ENCODE measurements around the gene CCDC88B. TPM values are rescaled to one million over a fixed set of nuclear protein-coding genes. Genes with fewer than 3 reads are reported as not detected.
"Not testable (repeated sequence)": the region's sequence is repeated elsewhere in the genome, so short reads cannot be mapped to it uniquely, and the experiment has no call there.

Gene CCDC88B
- total RNA-seq, 1 experiment from 2014 or later = 3.6 TPM

DNA sequence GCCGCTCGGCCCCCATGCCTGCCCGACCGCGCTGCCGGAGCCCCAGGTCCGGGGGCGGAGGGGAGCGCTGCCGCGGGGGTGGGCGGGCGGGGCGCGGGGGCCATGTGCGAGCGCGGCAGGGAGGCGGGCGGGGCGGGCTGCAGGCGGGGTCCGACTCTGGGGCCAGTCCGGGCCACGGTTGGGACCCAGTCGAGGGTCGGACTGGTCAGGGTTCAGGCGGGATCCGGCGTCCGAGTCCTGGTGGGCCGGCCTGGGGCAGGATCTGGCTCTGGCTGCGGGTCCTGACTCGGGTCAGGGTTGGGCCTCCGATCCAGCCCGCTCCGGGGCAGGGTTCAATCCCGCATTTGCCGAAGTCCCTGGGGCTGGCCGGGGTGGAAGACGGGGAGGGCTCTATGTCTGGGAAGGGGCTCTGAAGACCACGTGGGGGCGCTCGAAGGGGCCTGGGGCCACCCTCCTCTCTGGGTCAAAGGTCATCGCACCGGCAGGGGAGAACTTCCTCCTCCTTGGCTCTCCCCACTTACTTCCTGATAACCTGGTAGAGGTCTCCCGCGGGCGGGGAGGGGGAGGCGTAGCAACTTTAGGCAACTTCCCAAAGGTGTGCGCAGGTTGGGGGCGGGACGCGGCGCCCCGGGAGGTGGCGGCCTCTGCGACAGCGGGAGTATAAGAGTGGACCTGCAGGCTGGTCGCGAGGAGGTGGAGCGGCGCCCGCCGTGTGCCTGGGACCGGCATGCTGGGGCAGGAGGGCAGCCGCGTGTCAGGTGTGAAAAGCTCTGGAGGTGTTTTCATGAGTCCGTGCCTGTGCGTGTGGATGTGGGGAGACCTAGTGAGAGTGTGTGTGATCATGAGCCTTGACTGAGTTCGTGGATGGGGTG lies 34.1 kb upstream of the CCDC88B start:
- H3K9me3 Mint-ChIP-seq (ENCODE audit: unreplicated experiment) = no peaks in the 10 kb centered on the region
- TF ChIP-seq, protein P1, sequence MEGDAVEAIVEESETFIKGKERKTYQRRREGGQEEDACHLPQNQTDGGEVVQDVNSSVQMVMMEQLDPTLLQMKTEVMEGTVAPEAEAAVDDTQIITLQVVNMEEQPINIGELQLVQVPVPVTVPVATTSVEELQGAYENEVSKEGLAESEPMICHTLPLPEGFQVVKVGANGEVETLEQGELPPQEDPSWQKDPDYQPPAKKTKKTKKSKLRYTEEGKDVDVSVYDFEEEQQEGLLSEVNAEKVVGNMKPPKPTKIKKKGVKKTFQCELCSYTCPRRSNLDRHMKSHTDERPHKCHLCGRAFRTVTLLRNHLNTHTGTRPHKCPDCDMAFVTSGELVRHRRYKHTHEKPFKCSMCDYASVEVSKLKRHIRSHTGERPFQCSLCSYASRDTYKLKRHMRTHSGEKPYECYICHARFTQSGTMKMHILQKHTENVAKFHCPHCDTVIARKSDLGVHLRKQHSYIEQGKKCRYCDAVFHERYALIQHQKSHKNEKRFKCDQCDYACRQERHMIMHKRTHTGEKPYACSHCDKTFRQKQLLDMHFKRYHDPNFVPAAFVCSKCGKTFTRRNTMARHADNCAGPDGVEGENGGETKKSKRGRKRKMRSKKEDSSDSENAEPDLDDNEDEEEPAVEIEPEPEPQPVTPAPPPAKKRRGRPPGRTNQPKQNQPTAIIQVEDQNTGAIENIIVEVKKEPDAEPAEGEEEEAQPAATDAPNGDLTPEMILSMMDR (IDR thresholded peaks at IDR 0.05; ENCODE audit: insufficient read depth in 1 of 2, low read depth in 1 of 2, low read length in 1 of 2, severe bottlenecking in 1 of 2, unreplicated experiment in 1 of 2) = peak in 1 of 2 experiments; percentile 66
- peaks cover 3% of the 10 kb centered on the region; the same call in 1 of the 2 replicates for H3K36me3 ChIP-seq (ENCODE audit: control insufficient read depth, insufficient read depth, low read length)
- peak overlapping the region; percentile 96 for H3K27ac Mint-ChIP-seq (ENCODE audit: unreplicated experiment)
- no peaks in the 10 kb centered on the region for H3K27me3 Mint-ChIP-seq (ENCODE audit: insufficient read depth, unreplicated experiment)
- peak overlapping the region; percentile 65 for H3K4me3 ChIP-seq (ENCODE audit: low read depth, low read length)
- intact Hi-C loops (cut with micrococcal nuclease; ENCODE audit: unreplicated experiment) = loop anchor here (1.0 to 2.0 kb wide), 4 partner anchors 11 to 65 kb away; partner anchors contain the start of genes BAD, FKBP2, GPR137 and TRMT112
- DNase-seq = peak; percentile 97 to 98
- H3K4me1 Mint-ChIP-seq (ENCODE audit: low read depth, unreplicated experiment) = peaks cover 9% of the 10 kb centered on the region
- H3K4me3 Mint-ChIP-seq (ENCODE audit: unreplicated experiment) = peak overlapping the region; percentile 97
- POLR2A ChIA-PET = interaction anchor here (0.6 to 3.5 kb wide), 8 partner anchors 11 to 1714 kb away, joined by 3 to 86 read pairs (median 5); partner anchors contain the start of genes PRDX5, SAC3D1, TRMT112 and TUT1
- no peaks in the 10 kb centered on the region for H3K9me3 ChIP-seq
- peaks cover 30% of the 10 kb centered on the region for H3K4me1 ChIP-seq
- peaks cover 49% of the 10 kb centered on the region for H3K36me3 Mint-ChIP-seq (ENCODE audit: insufficient read depth, unreplicated experiment)
- no peaks in the 10 kb centered on the region for H3K27me3 ChIP-seq (replicated peaks; ENCODE audit: control insufficient read depth, insufficient read depth, low read length)
- CTCF ChIA-PET = interaction anchor here (0.6 to 5.8 kb wide), 7 partner anchors 12 to 54 kb away, joined by 3 to 61 read pairs (median 8); partner anchors contain the start of genes PLCB3, PRDX5 and TRMT112
- BruUV-seq (replicated peaks) = no TSS peak

DNA sequence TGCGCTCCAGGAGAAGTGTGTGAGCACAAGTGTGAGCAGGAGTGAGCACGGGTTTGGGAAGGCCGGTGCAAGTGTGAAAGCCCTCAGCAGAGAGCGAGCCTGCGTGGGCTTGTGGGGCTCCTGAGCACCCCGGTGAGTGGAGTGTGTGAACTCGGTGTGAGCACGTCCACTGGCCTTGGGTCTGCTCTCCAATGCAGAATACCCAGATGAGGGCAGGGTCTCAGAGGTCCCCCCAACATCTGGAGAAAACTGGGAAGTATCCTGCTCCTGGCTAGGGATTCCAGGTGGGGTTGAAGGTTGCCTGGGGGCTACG lies 33.5 kb upstream of the CCDC88B start:
- CTCF ChIA-PET = interaction anchor here (0.8 to 2.2 kb wide), 2 partner anchors 11 to 49 kb away, joined by 3 to 7 read pairs; partner anchors contain the start of genes PRDX5 and TRMT112
- Histone ChIP-seq H3K27me3 (replicated peaks; ENCODE audit: control insufficient read depth, insufficient read depth, low read length) (no peaks in the 10 kb centered on the region), H3K4me3 (ENCODE audit: low read depth, low read length) (peak overlapping the region; percentile 65), H3K9me3 (no peaks in the 10 kb centered on the region), H3K36me3 (ENCODE audit: control insufficient read depth, insufficient read depth, low read length) (peaks cover 3% of the 10 kb centered on the region; the same call in 1 of the 2 replicates), H3K4me1 (peaks cover 32% of the 10 kb centered on the region)
- H3K4me3 Mint-ChIP-seq (ENCODE audit: unreplicated experiment) = peak overlapping the region; percentile 97
- TSS peak; percentile 71 for BruUV-seq (replicated peaks)
- H3K27me3 Mint-ChIP-seq (ENCODE audit: insufficient read depth, unreplicated experiment) = no peaks in the 10 kb centered on the region
- no peak for DNase-seq
- H3K36me3 Mint-ChIP-seq (ENCODE audit: insufficient read depth, unreplicated experiment) = peaks cover 55% of the 10 kb centered on the region
- POLR2A ChIA-PET = interaction anchor here (3.5 kb wide), 1 partner anchor 11 kb away, joined by 86 read pairs; the partner anchor contains the start of genes PRDX5 and TRMT112
- H3K27ac Mint-ChIP-seq (ENCODE audit: unreplicated experiment) = peak overlapping the region; percentile 96
- intact Hi-C loops (cut with micrococcal nuclease; ENCODE audit: unreplicated experiment) = no loop called here
- TF ChIP-seq, protein P1 (IDR thresholded peaks at IDR 0.05; ENCODE audit: insufficient read depth in 1 of 2, low read depth in 1 of 2, low read length in 1 of 2, severe bottlenecking in 1 of 2, unreplicated experiment in 1 of 2) = no peak
- H3K9me3 Mint-ChIP-seq (ENCODE audit: unreplicated experiment) = no peaks in the 10 kb centered on the region
- peaks cover 9% of the 10 kb centered on the region for H3K4me1 Mint-ChIP-seq (ENCODE audit: low read depth, unreplicated experiment)

DNA sequence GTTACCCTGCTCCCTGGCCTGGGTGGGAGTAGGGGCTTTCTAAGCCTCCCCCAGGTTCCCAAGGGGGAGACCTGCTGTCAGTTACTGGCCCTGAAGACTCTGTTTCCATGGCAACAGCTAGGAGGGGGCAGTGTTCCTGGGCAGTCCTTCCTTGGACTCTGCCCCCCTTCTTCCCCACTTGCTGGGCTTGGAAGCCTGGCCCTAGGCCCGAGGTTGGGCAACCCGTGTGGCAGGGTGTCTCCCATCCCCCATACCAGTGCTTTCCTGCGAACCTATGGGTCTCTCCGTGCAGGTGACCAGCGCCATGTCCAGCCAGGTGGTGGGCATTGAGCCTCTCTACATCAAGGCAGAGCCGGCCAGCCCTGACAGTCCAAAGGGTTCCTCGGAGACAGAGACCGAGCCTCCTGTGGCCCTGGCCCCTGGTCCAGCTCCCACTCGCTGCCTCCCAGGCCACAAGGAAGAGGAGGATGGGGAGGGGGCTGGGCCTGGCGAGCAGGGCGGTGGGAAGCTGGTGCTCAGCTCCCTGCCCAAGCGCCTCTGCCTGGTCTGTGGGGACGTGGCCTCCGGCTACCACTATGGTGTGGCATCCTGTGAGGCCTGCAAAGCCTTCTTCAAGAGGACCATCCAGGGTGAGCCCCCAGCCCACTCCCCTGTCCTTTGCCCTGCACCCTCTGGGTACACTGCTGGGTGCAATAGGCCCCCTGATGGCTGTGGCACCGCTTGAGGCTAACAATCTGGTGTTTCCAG lies 33.0 kb upstream of the CCDC88B start:
- Histone ChIP-seq H3K27me3 (replicated peaks; ENCODE audit: control insufficient read depth, insufficient read depth, low read length) (no peaks in the 10 kb centered on the region), H3K4me3 (ENCODE audit: low read depth, low read length) (peak overlapping the region; percentile 65), H3K9me3 (no peaks in the 10 kb centered on the region), H3K36me3 (ENCODE audit: control insufficient read depth, insufficient read depth, low read length) (peaks cover 3% of the 10 kb centered on the region; the same call in 1 of the 2 replicates), H3K4me1 (peaks cover 32% of the 10 kb centered on the region)
- intact Hi-C loops (cut with micrococcal nuclease; ENCODE audit: unreplicated experiment) = no loop called here
- Mint-ChIP-seq H3K27me3 (ENCODE audit: insufficient read depth, unreplicated experiment) (no peaks in the 10 kb centered on the region), H3K9me3 (ENCODE audit: unreplicated experiment) (no peaks in the 10 kb centered on the region), H3K4me1 (ENCODE audit: low read depth, unreplicated experiment) (peaks cover 9% of the 10 kb centered on the region), H3K36me3 (ENCODE audit: insufficient read depth, unreplicated experiment) (peaks cover 57% of the 10 kb centered on the region), H3K27ac (ENCODE audit: unreplicated experiment) (peak overlapping the region; percentile 96), H3K4me3 (ENCODE audit: unreplicated experiment) (peak overlapping the region; percentile 97)
- TF ChIP-seq, protein P1 (IDR thresholded peaks at IDR 0.05; ENCODE audit: insufficient read depth in 1 of 2, low read depth in 1 of 2, low read length in 1 of 2, severe bottlenecking in 1 of 2, unreplicated experiment in 1 of 2) = no peak
- ChIA-PET CTCF (interaction anchor here (0.8 to 2.2 kb wide), 2 partner anchors 11 to 48 kb away, joined by 3 to 7 read pairs; partner anchors contain the start of genes PRDX5 and TRMT112), POLR2A (interaction anchor here (3.5 kb wide), 1 partner anchor 10 kb away, joined by 86 read pairs; the partner anchor contains the start of genes PRDX5 and TRMT112)
- peak; percentile 63 to 67 for DNase-seq
- no TSS peak for BruUV-seq (replicated peaks)

DNA sequence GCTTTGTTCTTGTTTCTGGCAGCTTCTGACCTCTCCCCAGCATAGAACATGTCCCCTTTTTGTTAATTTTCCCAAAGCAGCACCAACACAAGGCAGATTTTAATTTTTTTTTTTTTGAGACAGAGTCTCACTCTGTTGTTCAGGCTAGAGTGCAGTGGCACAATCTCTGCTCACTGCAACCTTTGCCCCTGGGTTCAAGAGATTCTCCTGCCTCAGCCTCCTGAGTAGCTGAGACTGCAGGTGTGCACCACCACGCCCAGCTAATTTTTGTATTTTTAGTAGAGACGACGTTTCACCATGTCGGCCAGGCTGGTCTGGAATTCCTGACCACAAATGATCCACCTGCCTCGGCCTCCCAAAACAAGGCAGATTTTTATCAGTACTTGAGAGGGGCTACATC lies 32.2 kb upstream of the CCDC88B start:
- intact Hi-C loops (cut with micrococcal nuclease; ENCODE audit: unreplicated experiment); H3K9me3 ChIP-seq; H3K27me3 Mint-ChIP-seq (ENCODE audit: insufficient read depth, unreplicated experiment); DNase-seq; H3K27me3 ChIP-seq (replicated peaks; ENCODE audit: control insufficient read depth, insufficient read depth, low read length); BruUV-seq (replicated peaks); POLR2A ChIA-PET; H3K36me3 ChIP-seq (ENCODE audit: control insufficient read depth, insufficient read depth, low read length); H3K4me3 ChIP-seq (ENCODE audit: low read depth, low read length); H3K9me3 Mint-ChIP-seq (ENCODE audit: unreplicated experiment): not testable (repeated sequence)
- CTCF ChIA-PET = interaction anchor here (2.2 kb wide), 1 partner anchor 10 kb away, joined by 7 read pairs; the partner anchor contains the start of genes PRDX5 and TRMT112
- Mint-ChIP-seq H3K4me1 (ENCODE audit: low read depth, unreplicated experiment) (peaks cover 14% of the 10 kb centered on the region), H3K4me3 (ENCODE audit: unreplicated experiment) (peak overlapping the region; percentile 97), H3K36me3 (ENCODE audit: insufficient read depth, unreplicated experiment) (peaks cover 63% of the 10 kb centered on the region), H3K27ac (ENCODE audit: unreplicated experiment) (peak overlapping the region; percentile 77)
- peaks cover 32% of the 10 kb centered on the region for H3K4me1 ChIP-seq

Data from Caco-2 (cell line).